HEK293 (cell line): ENCODE results near the gene CALR3.
A peak's percentile ranks its signal among the peaks of the same experiment; 100 is the strongest.

Experiments
- CTCF ChIA-PET: fragments of 350-600 bp; formaldehyde crosslinking; extraction: SDS; loops from one replicate; lab custom pipeline; 2021; ENCODE audit warnings: antibody characterized with exemption; lab: Yijun Ruan, JAX
- POLR2A ChIA-PET: fragments of 300-600 bp; formaldehyde crosslinking; extraction: SDS; loops from one replicate; lab custom pipeline; 2020; ENCODE audit warnings: antibody characterized with exemption, inconsistent platforms; lab: Yijun Ruan, JAX
- H3K27ac ChIP-seq: fragments of 200-500 bp; sonication (Bioruptor generic); 2 replicates; pipeline ENCODE4 v1.5.1; 2014; ENCODE audit warnings: low read depth, low read length, control low read depth, inconsistent platforms; ENCODE audit errors: extremely low read depth
- H3K36me3 ChIP-seq, 2 experiments: fragments of 200-500 bp in 1 of 2; sonication (Bioruptor generic) in 1 of 2; 1 replicate in 1 of 2; 2 replicates in 1 of 2; pipeline ENCODE4 v1.5.1; 2014 to 2017; ENCODE audit warnings: inconsistent platforms in 2 of 2, low read length in 2 of 2; ENCODE audit not compliant: control insufficient read depth in 2 of 2, insufficient read depth in 1 of 2
- H3K4me1 ChIP-seq: fragments of 200-500 bp; sonication (Bioruptor generic); 2 replicates; pipeline ENCODE4 v1.5.1; 2014; ENCODE audit warnings: mild to moderate bottlenecking, low read length, inconsistent platforms; ENCODE audit not compliant: control insufficient read depth, insufficient read depth
- H3K4me3 ChIP-seq: 2 replicates; pipeline ENCODE4 v1.5.1; 2011; ENCODE audit warnings: low read depth, mild to moderate bottlenecking, control low read depth, low read length, moderate library complexity
- H3K9me3 ChIP-seq: fragments of 200-500 bp; sonication (Bioruptor generic); 2 replicates; pipeline ENCODE4 v1.5.1; 2014; ENCODE audit warnings: low read depth, low read length, inconsistent platforms; ENCODE audit not compliant: control insufficient read depth, insufficient read depth
- GLI2 ChIP-seq: fragments of 450-650 bp; formaldehyde crosslinking; IDR thresholded peaks from 2 replicates; pipeline ENCODE4; 2017; ENCODE audit warnings: missing biosample characterization, missing genetic modification characterization, low read depth, borderline replicate concordance
- MYNN ChIP-seq: fragments of 450-650 bp; formaldehyde crosslinking; IDR thresholded peaks from 2 replicates; pipeline ENCODE4 v1.5.1; 2016; ENCODE audit warnings: missing biosample characterization, missing genetic modification characterization, borderline replicate concordance
- PATZ1 ChIP-seq: fragments of 450-650 bp; formaldehyde crosslinking; IDR thresholded peaks from 2 replicates; pipeline ENCODE4 v1.5.1; 2016; ENCODE audit warnings: missing biosample characterization, missing genetic modification characterization
- REPIN1 ChIP-seq: fragments of 450-650 bp; formaldehyde crosslinking; IDR thresholded peaks from 2 replicates; pipeline ENCODE4 v1.5.1; 2017; ENCODE audit warnings: missing biosample characterization, missing genetic modification characterization, low read depth
- SCRT2 ChIP-seq: fragments of 450-650 bp; formaldehyde crosslinking; IDR thresholded peaks from 2 replicates; pipeline ENCODE4 v1.5.1; 2016; ENCODE audit warnings: missing biosample characterization, missing genetic modification characterization
- SETDB1 ChIP-seq: IDR thresholded peaks from one replicate; pipeline ENCODE4 v1.6.1; 2017; ENCODE audit warnings: mild to moderate bottlenecking, low read length, moderate library complexity, mixed read lengths; ENCODE audit not compliant: insufficient read length
- YY2 ChIP-seq: fragments of 450-650 bp; formaldehyde crosslinking; IDR thresholded peaks from 2 replicates; pipeline ENCODE4 v1.5.1; 2016; ENCODE audit warnings: missing biosample characterization, missing genetic modification characterization
- ZFHX2 ChIP-seq: fragments of 450-650 bp; formaldehyde crosslinking; conservative IDR thresholded peaks from 2 replicates; pipeline ENCODE4 v1.5.1; 2016; ENCODE audit warnings: missing biosample characterization, missing genetic modification characterization
- ZIC2 ChIP-seq: fragments of 450-650 bp; formaldehyde crosslinking; IDR thresholded peaks from 2 replicates; pipeline ENCODE4 v1.5.1; 2016; ENCODE audit warnings: missing biosample characterization, missing genetic modification characterization
- ZNF114 ChIP-seq: fragments of 450-650 bp; formaldehyde crosslinking; IDR thresholded peaks from 2 replicates; pipeline ENCODE4 v1.5.0; 2017; ENCODE audit warnings: missing biosample characterization, missing genetic modification characterization
- ZNF311 ChIP-seq: fragments of 450-650 bp; formaldehyde crosslinking; IDR thresholded peaks from 2 replicates; pipeline ENCODE4 v1.5.1; 2017; ENCODE audit warnings: missing biosample characterization, missing genetic modification characterization, borderline replicate concordance
- ZNF530 ChIP-seq: fragments of 450-650 bp; formaldehyde crosslinking; IDR thresholded peaks from 2 replicates; pipeline ENCODE4 v1.5.1; 2016; ENCODE audit warnings: low read depth, missing biosample characterization, missing genetic modification characterization
- ZNF580 ChIP-seq: fragments of 450-650 bp; formaldehyde crosslinking; IDR thresholded peaks from 2 replicates; pipeline ENCODE4 v1.5.1; 2016; ENCODE audit warnings: missing biosample characterization, missing genetic modification characterization
- ZNF596 ChIP-seq: fragments of 450-650 bp; IDR thresholded peaks from 2 replicates; pipeline ENCODE4 v1.5.0; 2018; ENCODE audit warnings: missing biosample characterization, mild to moderate bottlenecking, missing genetic modification characterization, moderate library complexity
- ZNF639 ChIP-seq: fragments of 450-650 bp; formaldehyde crosslinking; IDR thresholded peaks from 2 replicates; pipeline ENCODE4 v1.5.1; 2016; ENCODE audit warnings: missing biosample characterization, missing genetic modification characterization
- ZNF785 ChIP-seq: fragments of 450-650 bp; formaldehyde crosslinking; IDR thresholded peaks from 2 replicates; pipeline ENCODE4 v1.5.1; 2016; ENCODE audit warnings: missing biosample characterization, missing genetic modification characterization
- ZNF830 ChIP-seq: fragments of 450-650 bp; IDR thresholded peaks from 2 replicates; pipeline ENCODE4 v1.5.0; 2018; ENCODE audit warnings: missing biosample characterization, missing genetic modification characterization, low read depth, mild to moderate bottlenecking, moderate library complexity
- ZSCAN16 ChIP-seq: fragments of 450-650 bp; formaldehyde crosslinking; IDR thresholded peaks from 2 replicates; pipeline ENCODE4 v1.5.1; 2016; ENCODE audit warnings: missing biosample characterization, missing genetic modification characterization
- ZSCAN18 ChIP-seq: fragments of 450-650 bp; formaldehyde crosslinking; IDR thresholded peaks from 2 replicates; pipeline ENCODE4 v1.5.1; 2016; ENCODE audit warnings: missing biosample characterization, missing genetic modification characterization
- TF ChIP-seq, protein P1 (sequence below): fragments of 450-650 bp; formaldehyde crosslinking; IDR thresholded peaks from 2 replicates; pipeline ENCODE4 v1.5.1; 2016; ENCODE audit warnings: missing biosample characterization, missing genetic modification characterization

The CALR3 gene

GRCh38 chr19:16446724-16447368 is 49.1 kb downstream of the CALR3 start (continued):
- TF ChIP-seq, protein P1, sequence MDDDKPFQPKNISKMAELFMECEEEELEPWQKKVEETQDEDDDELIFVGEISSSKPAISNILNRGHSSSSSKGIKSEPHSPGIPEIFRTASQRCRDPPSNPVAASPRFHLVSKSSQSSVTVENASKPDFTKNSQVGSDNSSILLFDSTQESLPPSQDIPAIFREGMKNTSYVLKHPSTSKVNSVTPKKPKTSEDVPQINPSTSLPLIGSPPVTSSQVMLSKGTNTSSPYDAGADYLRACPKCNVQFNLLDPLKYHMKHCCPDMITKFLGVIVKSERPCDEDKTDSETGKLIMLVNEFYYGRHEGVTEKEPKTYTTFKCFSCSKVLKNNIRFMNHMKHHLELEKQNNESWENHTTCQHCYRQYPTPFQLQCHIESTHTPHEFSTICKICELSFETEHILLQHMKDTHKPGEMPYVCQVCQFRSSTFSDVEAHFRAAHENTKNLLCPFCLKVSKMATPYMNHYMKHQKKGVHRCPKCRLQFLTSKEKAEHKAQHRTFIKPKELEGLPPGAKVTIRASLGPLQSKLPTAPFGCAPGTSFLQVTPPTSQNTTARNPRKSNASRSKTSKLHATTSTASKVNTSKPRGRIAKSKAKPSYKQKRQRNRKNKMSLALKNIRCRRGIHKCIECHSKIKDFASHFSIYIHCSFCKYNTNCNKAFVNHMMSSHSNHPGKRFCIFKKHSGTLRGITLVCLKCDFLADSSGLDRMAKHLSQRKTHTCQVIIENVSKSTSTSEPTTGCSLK (tag by site-specific recombination): no peak
- TF ChIP-seq ZSCAN18 (tag by site-specific recombination): no peak
- TF ChIP-seq ZNF785 (tag by site-specific recombination): no peak

DNA sequence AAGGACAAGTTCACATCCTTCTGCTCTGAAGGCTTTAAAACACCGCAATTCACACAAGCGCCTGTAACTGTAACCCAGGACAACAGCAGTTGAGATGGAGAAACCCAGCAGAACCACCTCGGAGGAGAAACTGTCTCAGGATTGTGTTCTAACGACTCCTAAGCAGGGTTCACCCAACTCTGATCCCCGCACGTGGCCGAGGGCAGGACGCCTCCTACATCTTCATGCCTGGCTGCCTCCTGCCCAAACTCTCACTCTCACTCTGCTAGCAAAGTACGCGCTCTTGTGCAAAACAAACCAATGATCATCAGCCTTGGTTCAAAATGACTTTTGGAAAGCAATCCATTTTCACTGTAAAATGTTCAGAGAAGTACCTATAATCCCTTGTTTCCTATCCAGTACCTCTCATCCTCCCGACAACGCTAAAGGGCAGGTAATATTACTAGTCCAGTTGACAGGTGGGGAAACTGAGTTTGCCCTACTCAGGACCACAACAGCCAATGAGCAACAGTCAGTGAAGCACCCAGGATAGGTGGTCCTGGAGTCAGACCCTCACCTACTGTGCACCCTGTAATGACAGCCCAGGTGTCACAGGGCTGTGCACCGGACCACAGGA is 49.8 kb downstream of the CALR3 start:
- ChIA-PET POLR2A (no interaction called here), CTCF (interaction anchor here (0.7 kb wide), 1 partner anchor 24 kb away, joined by 6 read pairs; no protein-coding TSS in a partner anchor)

DNA sequence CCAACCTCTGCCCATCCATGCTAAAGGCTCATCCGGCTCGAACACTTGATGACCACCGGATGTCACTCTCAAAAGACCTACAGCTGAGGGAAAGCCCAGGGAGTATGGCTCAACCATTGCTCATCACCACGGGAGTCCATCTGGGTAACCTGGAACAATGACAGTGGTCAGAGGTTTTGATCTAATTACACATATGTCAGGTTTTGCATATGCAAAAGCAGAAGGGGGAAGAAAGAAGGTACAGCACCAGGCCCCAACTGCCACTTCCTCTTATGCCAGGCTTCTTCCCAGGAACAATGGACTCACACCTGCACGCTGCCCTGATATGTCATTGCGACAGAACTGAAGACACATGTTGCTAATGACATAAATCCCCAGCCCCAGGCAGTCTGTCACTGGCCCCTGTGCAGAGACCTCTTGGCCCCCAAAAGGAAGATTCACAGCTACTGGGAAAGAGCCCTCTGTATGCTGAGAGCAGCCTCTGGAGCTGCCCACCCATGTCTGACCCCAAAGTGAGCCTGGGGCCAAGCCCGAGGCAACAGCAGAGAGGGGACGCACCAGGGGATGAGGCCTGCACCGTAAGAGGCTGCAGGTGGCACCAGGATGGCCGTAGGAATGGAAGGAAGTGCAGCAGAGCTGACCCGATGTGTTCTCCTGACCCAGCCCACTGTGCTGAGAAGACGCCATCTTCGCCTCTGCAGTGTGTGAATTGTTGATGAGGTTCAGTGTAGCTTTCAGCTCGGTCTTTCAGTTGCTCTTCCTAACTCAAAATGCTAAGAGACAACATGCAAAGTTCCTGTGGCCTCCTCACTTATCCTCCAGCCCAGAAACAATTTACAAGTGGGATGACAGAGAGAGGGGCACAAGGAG is 50.5 kb downstream of the CALR3 start:
- CTCF ChIA-PET: interaction anchor here (0.6 to 0.7 kb wide), 2 partner anchors 25 to 43 kb away, joined by 3 to 6 read pairs; no protein-coding TSS in a partner anchor
- TF ChIP-seq ZNF596 (tag by site-specific recombination): no peak
- no peak for TF ChIP-seq SETDB1
- TF ChIP-seq PATZ1 (tag by site-specific recombination): no peak
- TF ChIP-seq ZNF530 (tag by site-specific recombination): no peak
- no peak for TF ChIP-seq MYNN (tag by site-specific recombination)
- TF ChIP-seq GLI2: no peak
- peak; percentile 64 for TF ChIP-seq SCRT2
- TF ChIP-seq REPIN1 (tag by site-specific recombination): no peak
- no peak for TF ChIP-seq ZNF639 (tag by site-specific recombination)
- TF ChIP-seq ZNF311 (tag by site-specific recombination): no peak
- no peak for TF ChIP-seq ZNF114
- no peak for TF ChIP-seq YY2 (tag by site-specific recombination)
- TF ChIP-seq ZSCAN16 (tag by site-specific recombination): no peak
- TF ChIP-seq ZIC2: peak; percentile 21; the same call in 1 of the 2 replicates
- no peak for TF ChIP-seq ZNF580

More for the DNA sequence above, 49.8 kb downstream of the CALR3 start:
- H3K27ac ChIP-seq: no peak overlapping the region
- TF ChIP-seq ZFHX2 (tag by site-specific recombination): 0 out of 2 replicates have a peak, but pooled peaks have one; percentile 14
- TF ChIP-seq ZNF830: no peak
- TF ChIP-seq, all 188 proteins: peak for 1
- peaks cover 17% of the 10 kb centered on the region for H3K4me1 ChIP-seq
- no peaks in the 10 kb centered on the region for H3K9me3 ChIP-seq
- peaks cover 0 to 4% of the 10 kb centered on the region in 2 experiments; a peak in 2 of 3 replicates for H3K36me3 ChIP-seq
- H3K4me3 ChIP-seq: no peak overlapping the region

More for the DNA sequence above, 50.5 kb downstream of the CALR3 start:
- Histone ChIP-seq H3K9me3 (no peaks in the 10 kb centered on the region), H3K36me3 (peaks cover 4 to 11% of the 10 kb centered on the region in 2 experiments; a peak in 2 of 3 replicates), H3K4me1 (peaks cover 17% of the 10 kb centered on the region), H3K4me3 (no peak overlapping the region), H3K27ac (no peak overlapping the region)
- POLR2A ChIA-PET: no interaction called here
